ENCODE measurements around the gene ARHGAP28.

DNA sequence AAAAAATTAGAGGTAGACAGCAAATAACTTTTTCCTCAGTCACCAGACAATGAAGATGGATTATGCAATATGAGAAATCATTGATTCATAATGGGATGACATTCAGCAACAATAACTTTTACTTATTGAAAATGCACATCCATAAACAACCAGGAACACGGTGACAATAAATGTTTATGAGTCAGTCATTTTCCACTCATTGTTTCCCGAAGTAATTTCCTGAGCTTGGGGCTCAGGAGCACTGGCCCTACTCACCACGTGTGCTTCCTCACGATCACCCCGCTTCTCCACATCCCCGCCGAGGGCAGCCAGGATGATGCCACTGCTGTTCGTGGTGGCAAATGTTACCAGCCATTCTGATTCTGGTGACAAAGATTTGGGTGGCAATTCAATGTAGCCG, 231.8 kb downstream of the ARHGAP28 start:
- TF ChIP-seq CTCF (IDR thresholded peaks at IDR 0.05), result no peak
- no peak for TF ChIP-seq POLR2A (IDR thresholded peaks at IDR 0.05)

Data from right lobe of liver (tissue), 4 donors.